NCI-H2107 treated with DMSO at 0.1 percent for 48 hours (cell line): ENCODE data around the gene HOXD3.

ENCODE experiments used
- DNase-seq: peaks from one replicate; lab custom pipeline; 2025; ENCODE audit not compliant: unreplicated experiment; lab: John Stamatoyannopoulos, UW

The HOXD3 gene

GRCh38 chr2:176156807-176157498 lies at the start of gene HOXD3:
Gene HOXD3, plus strand, starts transcription at chr2:176157307. Its CDS starts 11,808 bp downstream, at chr2:176169115.
- no peak for DNase-seq

GRCh38 chr2:176107731-176108181 lies 49.4 kb upstream of the HOXD3 start:
- no peak for DNase-seq

- no peak for DNase-seq
Measured at GRCh38 chr2:176109192-176109901, 47.8 kb upstream of the HOXD3 start.

- DNase-seq: no peak
Measured at GRCh38 chr2:176109946-176110345, 47.2 kb upstream of the HOXD3 start.

- DNase-seq: no peak
Measured at GRCh38 chr2:176110415-176111308, 46.4 kb upstream of the HOXD3 start.

GRCh38 chr2:176111309-176111663 lies 45.8 kb upstream of the HOXD3 start:
- no peak for DNase-seq

- no peak for DNase-seq
Measured at GRCh38 chr2:176111846-176112374, 45.2 kb upstream of the HOXD3 start.

GRCh38 chr2:176112375-176113302 lies 44.5 kb upstream of the HOXD3 start:
- no peak for DNase-seq

GRCh38 chr2:176114120-176114929 lies 42.8 kb upstream of the HOXD3 start:
- no peak for DNase-seq

GRCh38 chr2:176114930-176115625 lies 42.0 kb upstream of the HOXD3 start:
- DNase-seq: no peak

- no peak for DNase-seq
Measured at GRCh38 chr2:176115883-176116813, 41.0 kb upstream of the HOXD3 start, which contains the start of gene HOXD10. Gene HOXD10, plus strand, starts transcription at chr2:176116778. Its CDS starts 56 bp downstream, at chr2:176116834.

- DNase-seq: no peak
Measured at GRCh38 chr2:176117162-176117822, 39.8 kb upstream of the HOXD3 start.

GRCh38 chr2:176117823-176118371 lies 39.2 kb upstream of the HOXD3 start:
- no peak for DNase-seq

GRCh38 chr2:176118601-176119339 lies 38.3 kb upstream of the HOXD3 start:
- peak; percentile 94 for DNase-seq

- no peak for DNase-seq
Measured at GRCh38 chr2:176120364-176121189, 36.5 kb upstream of the HOXD3 start.
